OCI-LY1 (cell line): ENCODE measurements around the gene ALDH1A1.

ENCODE experiments used
- H2AFZ ChIP-seq: fragments of 200-600 bp; sonication (generic), shearing (Covaris generic); 2 replicates; pipeline ENCODE4 v1.6.0; 2014; ENCODE audit warnings: antibody characterized with exemption, mild to moderate bottlenecking, low read length
- H3F3A ChIP-seq: fragments of 200-600 bp; sonication (generic), shearing (Covaris generic); 2 replicates; pipeline ENCODE4 v1.6.0; 2014; ENCODE audit warnings: mild to moderate bottlenecking, antibody characterized with exemption, low read length, moderate library complexity; ENCODE audit not compliant: insufficient read depth
- H3K27ac ChIP-seq: fragments of 200-600 bp; sonication (generic); 2 replicates; pipeline ENCODE4 v1.5.1; 2014; ENCODE audit warnings: low read length, mixed run types, mild to moderate bottlenecking, low read depth; ENCODE audit not compliant: poor library complexity, severe bottlenecking
- H3K27me3 ChIP-seq: fragments of 200-600 bp; sonication (generic); 2 replicates; pipeline ENCODE4 v1.6.0; 2014; ENCODE audit warnings: antibody characterized with exemption, mild to moderate bottlenecking, low read length, moderate library complexity; ENCODE audit not compliant: insufficient read depth
- H3K36me3 ChIP-seq: fragments of 200-600 bp; sonication (generic); 2 replicates; pipeline ENCODE4 v1.6.1; 2014; ENCODE audit warnings: mild to moderate bottlenecking, antibody characterized with exemption, low read length, moderate library complexity, mixed read lengths; ENCODE audit not compliant: insufficient read depth
- H3K4me1 ChIP-seq: fragments of 200-600 bp; sonication (generic); 2 replicates; pipeline ENCODE4 v1.5.1; 2014; ENCODE audit warnings: mild to moderate bottlenecking, low read length, moderate library complexity; ENCODE audit not compliant: insufficient read depth, severe bottlenecking
- H3K4me2 ChIP-seq: fragments of 200-600 bp; sonication (generic), shearing (Covaris generic); 2 replicates; pipeline ENCODE4 v1.6.1; 2014; ENCODE audit warnings: low read length
- H3K4me3 ChIP-seq: fragments of 200-600 bp; sonication (generic); 2 replicates; pipeline ENCODE4 v1.5.1; 2014; ENCODE audit warnings: low read length, low read depth, mild to moderate bottlenecking, mixed read lengths; ENCODE audit not compliant: poor library complexity, severe bottlenecking
- H3K79me2 ChIP-seq: fragments of 200-600 bp; shearing (Covaris generic); 2 replicates; pipeline ENCODE4 v1.6.1; 2016; ENCODE audit warnings: mixed run types, low read length, mixed read lengths; ENCODE audit not compliant: insufficient read depth
- H3K9ac ChIP-seq: fragments of 200-600 bp; sonication (generic), shearing (Covaris generic); 2 replicates; pipeline ENCODE4 v1.6.1; 2014; ENCODE audit warnings: mild to moderate bottlenecking, low read length, mixed read lengths
- H3K9me2 ChIP-seq: fragments of 200-600 bp; sonication (generic), shearing (Covaris generic); 2 replicates; pipeline ENCODE4 v1.6.1; 2014; ENCODE audit warnings: low read depth, mild to moderate bottlenecking, low read length, mixed read lengths
- H3K9me3 ChIP-seq: fragments of 200-600 bp; shearing (Covaris generic); 2 replicates; pipeline ENCODE4 v1.6.1; 2014; ENCODE audit warnings: low read length, mixed read lengths
- H4K20me1 ChIP-seq: fragments of 200-600 bp; sonication (generic), shearing (Covaris generic); 2 replicates; pipeline ENCODE4 v1.6.0; 2016; ENCODE audit warnings: mild to moderate bottlenecking, low read length; ENCODE audit not compliant: insufficient read depth
- EZH2 ChIP-seq: fragments of 200-600 bp; sonication (generic), shearing (Covaris generic); IDR thresholded peaks from 2 replicates; pipeline ENCODE4 v1.8.0; 2017; ENCODE audit warnings: borderline replicate concordance, mixed run types, mild to moderate bottlenecking, antibody characterized with exemption, low read length, moderate library complexity, mixed read lengths
- TF ChIP-seq, protein P1 (sequence below): fragments of 200-600 bp; sonication (generic), shearing (Covaris generic); IDR thresholded peaks from 2 replicates; pipeline ENCODE4 v1.5.1; 2017; ENCODE audit warnings: mild to moderate bottlenecking, antibody characterized with exemption, low read length, moderate library complexity, mixed read lengths

The ALDH1A1 gene

DNA sequence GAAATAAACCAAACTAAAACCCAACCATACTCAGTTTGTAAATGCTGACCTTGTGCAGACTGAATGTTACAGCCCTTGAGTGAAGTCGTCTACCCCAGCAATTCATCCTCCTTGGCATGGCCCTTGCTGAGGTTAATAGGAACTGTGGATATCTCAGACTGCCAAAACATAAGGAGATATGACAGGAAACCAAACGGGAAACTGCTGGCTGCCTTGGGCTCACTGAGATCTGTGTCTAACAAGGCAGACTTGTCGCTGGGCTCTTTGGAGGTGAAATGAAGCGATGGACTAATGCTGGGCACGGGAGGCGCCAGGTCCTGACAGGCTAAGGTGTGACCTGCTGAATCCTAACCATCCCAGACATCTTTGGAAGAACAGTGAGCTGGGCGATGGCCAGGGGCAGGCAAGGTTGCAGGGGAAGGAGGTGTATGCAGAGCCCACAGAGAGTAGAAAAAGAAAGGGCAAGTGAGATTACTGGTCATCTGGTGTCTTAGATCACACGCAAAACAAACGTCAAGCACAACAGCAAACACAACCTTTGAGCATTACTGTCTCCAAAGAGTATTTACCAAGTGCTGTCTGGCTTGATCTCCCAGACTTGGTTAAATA, 44.6 kb upstream of the ALDH1A1 start:
- Histone ChIP-seq H3K4me2 (no peak overlapping the region), H3K4me1 (no peaks in the 10 kb centered on the region), H2AFZ (no peak overlapping the region), H3F3A (no peaks in the 10 kb centered on the region), H3K9me2 (no peaks in the 10 kb centered on the region), H3K27me3 (no peaks in the 10 kb centered on the region; the same call in 1 of the 2 replicates), H3K27ac (no peak overlapping the region), H3K36me3 (no peaks in the 10 kb centered on the region), H3K9ac (no peak overlapping the region), H4K20me1 (no peaks in the 10 kb centered on the region), H3K4me3 (no peak overlapping the region), H3K79me2 (no peaks in the 10 kb centered on the region), H3K9me3 (no peaks in the 10 kb centered on the region)
- no peak for TF ChIP-seq EZH2
- TF ChIP-seq, protein P1, sequence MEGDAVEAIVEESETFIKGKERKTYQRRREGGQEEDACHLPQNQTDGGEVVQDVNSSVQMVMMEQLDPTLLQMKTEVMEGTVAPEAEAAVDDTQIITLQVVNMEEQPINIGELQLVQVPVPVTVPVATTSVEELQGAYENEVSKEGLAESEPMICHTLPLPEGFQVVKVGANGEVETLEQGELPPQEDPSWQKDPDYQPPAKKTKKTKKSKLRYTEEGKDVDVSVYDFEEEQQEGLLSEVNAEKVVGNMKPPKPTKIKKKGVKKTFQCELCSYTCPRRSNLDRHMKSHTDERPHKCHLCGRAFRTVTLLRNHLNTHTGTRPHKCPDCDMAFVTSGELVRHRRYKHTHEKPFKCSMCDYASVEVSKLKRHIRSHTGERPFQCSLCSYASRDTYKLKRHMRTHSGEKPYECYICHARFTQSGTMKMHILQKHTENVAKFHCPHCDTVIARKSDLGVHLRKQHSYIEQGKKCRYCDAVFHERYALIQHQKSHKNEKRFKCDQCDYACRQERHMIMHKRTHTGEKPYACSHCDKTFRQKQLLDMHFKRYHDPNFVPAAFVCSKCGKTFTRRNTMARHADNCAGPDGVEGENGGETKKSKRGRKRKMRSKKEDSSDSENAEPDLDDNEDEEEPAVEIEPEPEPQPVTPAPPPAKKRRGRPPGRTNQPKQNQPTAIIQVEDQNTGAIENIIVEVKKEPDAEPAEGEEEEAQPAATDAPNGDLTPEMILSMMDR, result no peak

DNA sequence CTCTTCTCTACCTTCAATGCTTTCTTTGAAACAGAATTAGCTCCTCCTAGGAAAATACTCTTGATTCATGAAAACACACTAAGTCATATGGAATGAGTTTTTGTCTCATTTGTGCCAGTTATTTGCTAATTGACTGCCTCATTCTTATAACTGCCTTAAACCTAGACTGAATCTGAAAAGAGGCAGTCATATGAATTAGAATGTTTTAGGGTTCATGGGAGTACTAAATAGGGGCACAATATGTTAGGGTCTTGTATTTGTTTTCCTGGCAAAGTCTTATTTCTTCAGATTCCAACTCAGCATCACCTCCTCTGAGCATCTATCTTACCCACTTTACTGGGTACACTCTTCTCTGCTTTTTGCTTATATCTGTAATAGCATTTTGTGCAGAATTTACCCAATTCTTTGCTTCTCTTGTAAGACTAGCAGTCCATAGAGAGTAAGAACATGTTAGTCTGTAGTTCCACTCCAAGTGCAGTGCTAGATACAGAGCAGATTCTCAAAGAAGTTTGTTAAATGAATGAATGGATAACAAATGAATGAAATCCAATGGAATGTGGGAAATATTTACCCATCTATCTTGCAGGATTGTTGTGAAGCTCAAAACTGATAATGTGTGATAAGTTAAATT, 43.9 kb upstream of the ALDH1A1 start:
- no peaks in the 10 kb centered on the region for H3K9me3 ChIP-seq
- H3K27me3 ChIP-seq, result no peaks in the 10 kb centered on the region; the same call in 1 of the 2 replicates
- H3K4me1 ChIP-seq, result no peaks in the 10 kb centered on the region
- no peak overlapping the region for H3K27ac ChIP-seq
- no peaks in the 10 kb centered on the region for H3K79me2 ChIP-seq
- no peak overlapping the region for H3K4me3 ChIP-seq
- H4K20me1 ChIP-seq, result no peaks in the 10 kb centered on the region
- no peaks in the 10 kb centered on the region for H3K36me3 ChIP-seq
- no peak overlapping the region for H2AFZ ChIP-seq
- H3K4me2 ChIP-seq, result no peak overlapping the region
- no peak overlapping the region for H3K9ac ChIP-seq
- TF ChIP-seq, protein P1, result no peak
- TF ChIP-seq EZH2, result no peak
- no peaks in the 10 kb centered on the region for H3K9me2 ChIP-seq
- no peaks in the 10 kb centered on the region for H3F3A ChIP-seq

DNA sequence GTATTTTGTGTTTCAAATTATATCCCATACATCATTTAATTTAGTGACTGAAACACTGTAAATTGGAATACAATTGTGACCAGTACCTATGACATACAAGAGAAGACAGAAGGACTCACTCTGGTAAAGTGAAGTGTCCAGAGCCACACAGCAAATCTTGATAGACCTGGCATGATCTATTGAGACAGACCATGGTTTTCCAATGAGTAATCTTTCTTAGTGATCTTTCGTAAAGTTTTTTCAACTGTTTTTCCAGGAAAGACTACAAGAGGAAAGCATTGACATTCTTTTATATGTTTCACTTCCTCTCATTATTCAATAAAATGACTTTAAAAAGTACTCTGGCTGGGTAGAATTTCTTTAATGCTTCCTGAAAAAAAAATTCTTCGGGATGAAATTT, 43.3 kb upstream of the ALDH1A1 start:
- TF ChIP-seq, protein P1, result no peak
- H2AFZ ChIP-seq, result no peak overlapping the region
- H3K4me2 ChIP-seq, result no peak overlapping the region
- H3K79me2 ChIP-seq, result no peaks in the 10 kb centered on the region
- H3K36me3 ChIP-seq, result no peaks in the 10 kb centered on the region
- no peaks in the 10 kb centered on the region for H3K4me1 ChIP-seq
- no peaks in the 10 kb centered on the region for H4K20me1 ChIP-seq
- no peak overlapping the region for H3K9ac ChIP-seq
- H3K9me2 ChIP-seq, result no peaks in the 10 kb centered on the region
- no peak overlapping the region for H3K27ac ChIP-seq
- no peaks in the 10 kb centered on the region; the same call in 1 of the 2 replicates for H3K27me3 ChIP-seq
- no peaks in the 10 kb centered on the region for H3K9me3 ChIP-seq
- H3K4me3 ChIP-seq, result no peak overlapping the region
- no peaks in the 10 kb centered on the region for H3F3A ChIP-seq
